ENCODE measurements around the gene MYLIP.

The MYLIP gene

DNA sequence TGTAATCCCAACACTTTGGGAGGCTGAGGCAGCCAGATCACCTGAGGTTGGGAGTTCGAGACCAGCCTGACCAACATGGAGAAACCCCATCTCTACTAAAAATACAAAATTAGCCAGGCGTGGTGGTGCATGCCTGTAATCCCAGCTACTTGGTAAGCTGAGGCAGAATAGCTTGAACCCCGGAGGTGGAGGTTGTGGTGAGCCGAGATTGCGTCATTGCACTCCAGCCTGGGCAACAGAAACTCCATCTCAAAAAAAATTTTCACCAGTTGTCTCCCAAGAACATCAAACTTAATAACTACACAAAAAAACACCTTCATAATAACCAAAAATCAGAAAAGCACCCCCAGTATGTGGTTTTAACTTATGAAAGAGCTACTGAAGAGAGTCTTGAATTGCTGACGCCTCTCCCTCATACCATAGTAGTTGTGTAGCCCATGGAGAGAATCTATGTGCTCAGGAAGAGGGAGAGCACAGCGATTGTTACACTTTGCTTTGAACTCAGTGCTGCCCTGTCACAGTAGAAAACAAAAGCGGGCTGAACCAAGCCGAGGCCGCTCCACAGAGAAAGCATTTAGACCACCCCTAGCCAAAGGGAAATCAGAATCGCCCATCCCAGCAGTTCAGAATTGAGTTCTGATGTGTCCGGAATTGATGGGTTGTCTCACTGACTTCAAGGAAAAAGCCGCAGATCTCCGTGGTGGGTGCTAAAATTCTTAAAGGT lies 67.5 kb downstream of the MYLIP start:
- no peaks in the 10 kb centered on the region for H3K4me1 ChIP-seq
- TF ChIP-seq, protein P1, sequence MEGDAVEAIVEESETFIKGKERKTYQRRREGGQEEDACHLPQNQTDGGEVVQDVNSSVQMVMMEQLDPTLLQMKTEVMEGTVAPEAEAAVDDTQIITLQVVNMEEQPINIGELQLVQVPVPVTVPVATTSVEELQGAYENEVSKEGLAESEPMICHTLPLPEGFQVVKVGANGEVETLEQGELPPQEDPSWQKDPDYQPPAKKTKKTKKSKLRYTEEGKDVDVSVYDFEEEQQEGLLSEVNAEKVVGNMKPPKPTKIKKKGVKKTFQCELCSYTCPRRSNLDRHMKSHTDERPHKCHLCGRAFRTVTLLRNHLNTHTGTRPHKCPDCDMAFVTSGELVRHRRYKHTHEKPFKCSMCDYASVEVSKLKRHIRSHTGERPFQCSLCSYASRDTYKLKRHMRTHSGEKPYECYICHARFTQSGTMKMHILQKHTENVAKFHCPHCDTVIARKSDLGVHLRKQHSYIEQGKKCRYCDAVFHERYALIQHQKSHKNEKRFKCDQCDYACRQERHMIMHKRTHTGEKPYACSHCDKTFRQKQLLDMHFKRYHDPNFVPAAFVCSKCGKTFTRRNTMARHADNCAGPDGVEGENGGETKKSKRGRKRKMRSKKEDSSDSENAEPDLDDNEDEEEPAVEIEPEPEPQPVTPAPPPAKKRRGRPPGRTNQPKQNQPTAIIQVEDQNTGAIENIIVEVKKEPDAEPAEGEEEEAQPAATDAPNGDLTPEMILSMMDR (IDR thresholded peaks at IDR 0.05): no peak
- no peak overlapping the region for H3K9ac ChIP-seq
- no peak overlapping the region for H3K4me3 ChIP-seq (ENCODE audit: low read depth, low read length)
- H3K27ac ChIP-seq: no peak overlapping the region
- no peaks in the 10 kb centered on the region for H3K36me3 ChIP-seq (ENCODE audit: control insufficient read depth, insufficient read depth, low read length)
- H3K9me3 ChIP-seq (ENCODE audit: control insufficient read depth, low read length): no peaks in the 10 kb centered on the region
- H3K79me2 ChIP-seq: no peaks in the 10 kb centered on the region
- H3K4me2 ChIP-seq (ENCODE audit: low read length): no peak overlapping the region
- no peak overlapping the region for H2AFZ ChIP-seq
- H3K27me3 ChIP-seq (ENCODE audit: control insufficient read depth, insufficient read depth, low read length): no peaks in the 10 kb centered on the region

DNA sequence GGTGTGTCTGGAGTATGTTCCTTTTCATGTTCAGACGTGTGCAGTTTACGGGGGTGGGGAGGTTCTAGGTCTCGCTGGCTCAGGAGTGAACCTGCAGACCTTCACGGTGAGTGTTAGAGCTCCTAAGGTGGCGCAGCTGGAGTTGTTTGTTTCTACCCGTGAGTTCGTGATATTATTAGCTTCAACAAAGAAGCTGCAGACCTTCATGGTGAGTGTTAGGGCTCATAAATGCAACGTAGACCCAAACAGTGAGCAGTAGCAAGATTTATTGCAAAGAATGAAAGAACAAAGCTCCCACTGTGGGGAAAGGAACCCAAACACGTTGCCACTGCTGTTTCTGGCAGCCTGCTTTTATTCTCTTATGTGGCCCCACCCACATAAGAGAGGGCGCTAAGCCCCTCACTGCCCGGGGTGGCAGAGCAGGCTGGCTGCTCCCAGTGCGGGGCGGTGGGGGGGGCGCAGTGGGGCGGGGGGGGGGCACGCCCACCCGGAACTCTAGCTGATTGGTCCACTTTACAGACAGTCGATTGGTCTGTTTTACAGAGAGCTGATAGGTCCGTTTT lies 68.2 kb downstream of the MYLIP start:
- no peak overlapping the region for H3K9ac ChIP-seq
- H3K9me3 ChIP-seq (ENCODE audit: control insufficient read depth, low read length): no peaks in the 10 kb centered on the region
- H3K79me2 ChIP-seq: no peaks in the 10 kb centered on the region
- no peak overlapping the region for H3K27ac ChIP-seq
- no peaks in the 10 kb centered on the region for H3K36me3 ChIP-seq (ENCODE audit: control insufficient read depth, insufficient read depth, low read length)
- no peak overlapping the region for H3K4me3 ChIP-seq (ENCODE audit: low read depth, low read length)
- TF ChIP-seq, protein P1 (IDR thresholded peaks at IDR 0.05): no peak
- H3K27me3 ChIP-seq (ENCODE audit: control insufficient read depth, insufficient read depth, low read length): no peaks in the 10 kb centered on the region
- H2AFZ ChIP-seq: no peak overlapping the region
- no peak overlapping the region for H3K4me2 ChIP-seq (ENCODE audit: low read length)
- no peaks in the 10 kb centered on the region for H3K4me1 ChIP-seq
